Measurements from ENCODE around the gene SETD2. TPM values are rescaled to one million over a fixed set of nuclear protein-coding genes. Genes with fewer than 3 reads are reported as not detected.

Gene SETD2
- total RNA-seq, 1 experiment from 2014 or later: 60.8 TPM

GRCh38 chr3:47102081-47102600, 61.8 kb downstream of the SETD2 start:
- Mint-ChIP-seq H3K27ac (0 out of 7 replicates have a peak overlapping the region, but pooled peaks of 1 of the 3 experiments have one; percentile 40), H3K9me3 (no peaks in the 10 kb centered on the region), H3K36me3 (ENCODE audit: insufficient read depth in 1 of 3, low read depth in 3 of 3) (peaks cover 10 to 49% (median 39%) of the 10 kb centered on the region in 3 experiments; a peak in 6 of 7 replicates), H3K4me1 (no peaks in the 10 kb centered on the region), H3K4me3 (no peak overlapping the region), H3K27me3 (ENCODE audit: low read depth) (no peaks in the 10 kb centered on the region)
- no peak overlapping the region for H4K8ac ChIP-seq (replicated peaks; ENCODE audit: insufficient read length, low read depth, low read length)
- no peaks in the 10 kb centered on the region for H3K9me3 ChIP-seq (ENCODE audit: control insufficient read depth, low read depth, low read length)
- no peak overlapping the region for H3K18ac ChIP-seq (ENCODE audit: insufficient read length, low read depth, low read length)
- no peak overlapping the region for H2AK5ac ChIP-seq (ENCODE audit: insufficient read length, low read length)
- no peak overlapping the region for H2BK15ac ChIP-seq (ENCODE audit: low read depth, low read length)
- WGBS (ENCODE audit: extremely low coverage, insufficient read length, low lambda C conversion rate): no CpG with 5 or more reads among the region's 6 CpGs
- H2BK12ac ChIP-seq (ENCODE audit: insufficient read length, low read depth, low read length): no peak overlapping the region
- no peak overlapping the region for H3K4me2 ChIP-seq (ENCODE audit: insufficient read depth, insufficient read length, low read length)
- no peak overlapping the region for H2BK5ac ChIP-seq (ENCODE audit: insufficient read length, low read length)
- no peaks in the 10 kb centered on the region for H4K20me1 ChIP-seq (ENCODE audit: control insufficient read depth, insufficient read depth, insufficient read length)
- H4K5ac ChIP-seq (ENCODE audit: insufficient read length, low read depth, low read length): no peak overlapping the region
- no peak overlapping the region for H3K4ac ChIP-seq (ENCODE audit: low read depth, low read length)
- no peaks in the 10 kb centered on the region for H3K79me2 ChIP-seq (ENCODE audit: insufficient read depth, low read length)
- no peaks in the 10 kb centered on the region for H3K27me3 ChIP-seq (ENCODE audit: insufficient read depth, low read length)
- no peak overlapping the region for H2BK20ac ChIP-seq (ENCODE audit: low read depth, low read length, poor library complexity, severe bottlenecking)
- no peak overlapping the region for H4K91ac ChIP-seq (ENCODE audit: insufficient read length, low read depth, low read length)
- no peaks in the 10 kb centered on the region for H3K79me1 ChIP-seq (ENCODE audit: insufficient read depth, low read depth, low read length, poor library complexity, severe bottlenecking)
- no peak overlapping the region for H3K9ac ChIP-seq (ENCODE audit: extremely low read depth, insufficient read length, low read length)
- no peak overlapping the region for H2AFZ ChIP-seq (ENCODE audit: low read length)
- H3T11ph ChIP-seq (ENCODE audit: low read length): no peak overlapping the region
- H3K14ac ChIP-seq (ENCODE audit: insufficient read depth, low read length): no peak overlapping the region
- H2BK120ac ChIP-seq (ENCODE audit: low read depth, low read length, poor library complexity, severe bottlenecking): no peak overlapping the region
- H3K56ac ChIP-seq (ENCODE audit: insufficient read length, low read depth, low read length): no peak overlapping the region
- no peak for TF ChIP-seq CTCF (conservative IDR thresholded peaks at IDR 0.05)
- DNase-seq: no peak
- H3K4me1 ChIP-seq (ENCODE audit: insufficient read depth, low read length): no peaks in the 10 kb centered on the region
- no peaks in the 10 kb centered on the region for H3K23me2 ChIP-seq (ENCODE audit: insufficient read length, low read depth, low read length, poor library complexity, severe bottlenecking)
- no peak overlapping the region for H3K27ac ChIP-seq (ENCODE audit: insufficient read length, low read depth, low read length)
- H3K23ac ChIP-seq (ENCODE audit: insufficient read length, low read depth, low read length): no peak overlapping the region

Measured in H9 (cell line).